ENCODE data around the gene NDUFV1.

The NDUFV1 gene

GRCh38 chr11:67641338-67642172 is 34.8 kb downstream of the NDUFV1 start:
- no peak for DNase-seq

DNA sequence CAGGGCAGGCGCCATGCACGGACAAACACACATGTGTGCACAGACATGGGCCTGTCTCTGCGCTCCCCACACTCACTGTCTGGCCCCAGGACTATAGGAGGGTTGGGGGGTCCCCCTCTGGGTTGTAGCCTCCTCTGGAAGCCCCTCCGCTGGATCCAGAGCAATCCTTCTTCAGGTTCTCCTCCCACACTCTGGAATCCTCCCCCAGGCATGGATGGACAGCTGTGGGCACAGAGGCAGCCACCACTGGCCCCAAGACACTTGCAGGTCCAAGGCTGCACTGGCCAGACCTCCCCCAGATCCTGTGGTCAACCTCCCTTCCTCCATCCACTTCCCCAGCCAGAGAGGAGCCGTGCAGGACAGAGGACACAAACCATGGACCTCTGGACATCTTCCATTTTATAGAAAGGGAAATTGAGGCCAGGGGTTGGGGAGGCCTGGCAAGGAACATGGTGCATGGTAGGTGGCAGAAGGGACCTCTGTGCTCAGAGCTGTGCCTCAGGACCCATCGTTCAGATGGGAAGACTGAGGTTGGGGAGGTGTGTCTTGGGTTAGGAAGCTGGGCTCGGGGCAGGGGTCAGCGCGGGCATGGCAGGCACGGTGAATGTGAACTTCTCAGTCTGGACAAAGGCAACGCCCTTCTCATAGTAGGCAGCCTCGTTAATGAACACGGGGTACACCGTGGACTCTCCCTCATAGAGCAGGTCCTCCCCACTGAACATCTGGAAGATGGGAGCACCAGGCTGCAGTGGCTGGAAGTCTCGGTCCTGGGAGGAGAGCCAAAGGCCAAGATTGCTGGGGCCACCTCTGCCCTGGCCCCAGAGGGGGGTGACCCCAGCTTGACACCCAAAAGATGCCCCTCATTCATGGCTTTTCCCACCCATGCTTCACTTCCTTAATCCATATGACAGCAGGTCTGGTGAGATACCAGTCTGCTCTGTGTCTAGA is 35.7 kb downstream of the NDUFV1 start:
- no peak for DNase-seq

GRCh38 chr11:67644042-67644441 is 37.3 kb downstream of the NDUFV1 start:
- no peak for DNase-seq

DNA sequence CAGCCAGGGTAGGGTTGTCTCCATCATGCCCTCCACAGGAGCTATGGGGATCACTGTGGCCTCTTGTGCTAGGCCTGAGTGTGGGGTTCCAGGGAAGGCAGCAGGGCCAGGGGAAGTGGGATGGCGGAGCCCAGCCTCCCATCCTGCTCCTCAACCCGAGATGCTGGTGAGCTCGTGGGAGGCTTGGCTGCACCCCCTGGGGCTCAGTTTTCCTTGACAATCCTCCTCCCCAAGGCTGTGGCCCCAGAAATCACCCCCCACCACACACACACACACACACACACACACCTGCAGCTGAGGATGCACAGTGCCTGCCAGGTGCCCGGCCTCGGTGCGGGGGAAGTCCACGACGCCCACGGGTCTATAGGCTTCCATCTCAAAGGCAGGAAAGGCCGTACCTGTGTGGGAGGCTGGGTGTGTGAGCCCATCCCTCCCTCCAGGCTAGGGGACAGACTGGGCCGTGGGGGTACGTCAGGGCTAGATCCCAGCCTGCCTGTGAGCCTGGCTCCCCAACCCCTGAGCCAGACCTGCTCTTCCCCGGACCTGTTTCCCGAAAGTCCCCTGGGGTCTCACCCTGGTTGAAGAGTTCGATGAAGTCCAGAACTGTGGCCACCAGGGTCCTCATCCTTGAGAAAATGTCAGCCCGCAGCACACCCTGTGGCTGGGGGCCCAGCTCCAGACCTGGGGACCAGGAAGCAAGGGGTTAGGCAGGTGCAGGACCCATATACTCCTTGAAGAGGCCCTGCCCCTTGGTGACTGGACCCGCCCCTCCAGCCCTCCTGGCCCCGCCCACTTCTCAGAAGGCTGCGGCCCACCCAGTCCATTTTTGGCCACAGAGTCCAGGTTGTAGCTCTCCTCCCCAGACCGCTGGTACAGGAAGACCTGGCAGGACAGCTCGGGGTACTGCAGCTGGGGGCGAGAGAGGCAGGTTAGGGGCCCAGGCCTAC is 38.0 kb downstream of the NDUFV1 start:
- DNase-seq = no peak

DNA sequence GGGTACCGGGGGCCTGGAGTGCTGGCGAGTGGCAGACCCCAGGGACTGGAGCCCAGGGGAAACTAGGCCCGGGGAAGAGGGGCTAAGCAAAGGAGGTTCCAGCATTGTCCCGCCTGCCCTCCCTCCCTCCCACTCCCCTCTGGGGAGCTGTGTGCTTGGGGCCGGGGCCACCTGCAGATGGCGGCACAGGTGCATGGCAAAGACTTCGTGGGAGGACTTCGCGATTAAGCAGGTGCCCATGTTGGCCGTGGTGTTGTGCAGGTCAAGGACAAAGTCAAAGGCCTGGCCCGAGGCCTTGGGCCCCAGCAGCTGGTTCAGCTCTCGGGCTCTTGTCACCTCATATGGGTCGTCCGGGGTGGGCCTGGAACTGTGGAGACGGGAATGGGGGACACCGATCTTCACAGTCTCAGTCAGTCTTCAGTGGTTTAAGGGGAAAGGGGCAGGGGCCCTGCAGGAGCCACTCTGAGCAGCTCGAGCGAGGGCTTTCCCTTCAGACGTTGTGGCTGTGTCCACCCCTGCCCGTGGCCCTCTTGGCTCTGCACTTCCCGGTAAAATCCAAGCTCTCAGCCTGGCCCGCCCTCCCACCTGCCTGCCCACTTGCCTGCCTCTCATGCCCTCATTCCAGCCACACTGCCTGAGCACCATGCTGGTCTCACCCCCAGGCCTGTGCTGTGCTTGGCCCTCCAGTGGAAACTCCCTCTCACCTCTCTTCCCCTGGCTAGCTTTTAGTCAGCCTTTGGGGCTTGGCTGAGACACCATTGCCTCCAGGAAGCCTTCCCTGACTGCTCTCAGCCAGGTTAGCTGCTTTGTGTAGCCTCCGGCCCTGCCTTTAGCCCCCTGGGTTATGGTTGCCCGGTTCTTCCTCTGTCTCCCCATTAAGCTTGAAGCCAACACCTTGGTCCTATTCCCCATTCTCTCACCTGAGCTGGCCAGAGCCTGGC is 39.1 kb downstream of the NDUFV1 start:
- no peak for DNase-seq

GRCh38 chr11:67646535-67647336 is 40.0 kb downstream of the NDUFV1 start:
- peak; percentile 71 for DNase-seq

DNA sequence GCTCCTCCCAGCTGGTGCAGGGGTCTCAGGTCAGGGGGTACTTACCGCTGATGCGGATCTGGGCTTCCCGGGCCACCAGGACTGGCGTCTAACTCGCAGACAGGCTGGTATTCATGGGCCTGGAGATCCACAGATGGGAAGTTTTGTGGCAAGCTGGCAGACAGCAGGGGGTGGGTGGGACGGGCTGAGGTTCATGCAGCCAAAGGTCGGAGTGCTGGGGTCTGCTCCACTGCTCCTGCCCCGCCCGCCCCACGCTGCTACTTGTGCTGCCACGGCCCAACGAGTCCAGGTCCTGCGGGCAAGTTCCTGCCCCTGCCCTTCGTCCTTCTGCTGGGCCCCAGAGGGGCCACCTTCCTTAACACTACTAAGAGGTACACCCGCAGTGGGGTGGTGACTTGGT is 40.7 kb downstream of the NDUFV1 start:
- no peak for DNase-seq

DNA sequence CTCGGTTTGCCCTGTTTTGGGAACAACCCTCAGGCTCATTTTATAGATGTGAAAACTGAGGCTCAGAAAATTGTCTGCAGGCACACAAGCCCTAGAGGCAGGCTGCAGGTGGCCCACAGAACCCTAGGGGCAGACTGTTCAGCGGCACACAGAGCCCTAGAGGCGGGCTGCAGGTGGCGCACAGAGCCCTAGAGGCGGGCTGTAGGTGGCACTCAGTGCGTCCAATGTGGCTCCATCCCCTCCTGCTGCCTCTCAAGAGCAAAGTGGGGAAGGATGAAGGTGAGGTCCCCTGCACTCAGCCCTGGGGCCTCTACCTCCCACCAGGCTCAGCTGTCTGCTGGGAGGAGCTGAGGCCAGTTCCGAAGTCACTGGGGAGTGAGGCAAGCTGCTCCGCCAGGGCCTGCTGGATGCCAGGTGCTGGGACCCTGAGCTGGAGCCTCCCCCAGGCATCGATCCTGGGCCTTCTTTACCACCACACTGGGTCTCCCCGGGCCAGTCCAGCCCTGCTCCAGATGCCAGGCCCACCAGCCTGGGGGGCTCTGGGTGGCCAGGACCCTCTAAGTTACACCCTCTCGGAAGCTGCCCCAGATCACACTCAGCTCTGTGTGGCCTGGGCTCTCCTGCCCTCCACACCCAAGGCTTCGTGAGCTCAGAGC is 41.5 kb downstream of the NDUFV1 start:
- peak; percentile 71 for DNase-seq

DNA sequence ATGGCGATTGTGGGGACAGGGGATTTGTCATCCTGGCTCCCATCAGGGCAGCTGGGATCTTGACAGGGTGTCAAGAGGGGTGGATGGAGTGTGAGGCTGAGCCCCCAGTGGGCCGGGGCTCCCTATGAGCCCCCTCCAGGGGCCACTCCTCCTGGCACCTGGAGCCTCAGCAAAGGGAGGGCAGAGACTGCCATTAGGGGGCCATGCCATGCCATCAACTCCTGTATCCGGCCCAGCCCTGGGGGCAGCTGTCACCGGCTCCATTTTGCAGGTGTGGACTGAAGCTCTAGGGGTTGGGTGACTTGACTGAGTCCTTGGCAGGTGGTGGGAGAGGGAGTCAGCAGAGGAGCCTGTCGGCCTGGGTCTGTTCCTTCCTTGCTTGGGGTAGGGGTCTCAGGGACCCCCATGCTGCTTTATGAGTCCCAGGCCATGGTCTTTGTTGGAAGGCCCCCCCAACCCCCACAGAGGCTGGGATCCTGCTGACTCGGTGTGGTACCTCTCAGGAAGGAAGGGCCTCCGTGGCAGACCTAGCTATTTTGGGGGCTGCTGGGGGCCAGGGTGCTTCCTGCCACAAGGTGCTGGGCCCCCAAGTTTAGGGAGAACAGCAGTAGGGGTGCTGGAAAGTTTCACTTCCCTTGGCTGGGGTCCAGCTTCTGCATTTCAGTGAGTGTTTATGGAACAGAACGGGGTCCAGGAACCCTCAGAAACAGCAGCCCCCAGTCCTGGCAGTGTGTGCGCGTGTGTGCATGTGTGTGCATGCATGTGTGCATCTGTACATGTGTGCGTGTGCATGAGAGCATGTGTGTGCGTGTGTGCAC is 42.3 kb downstream of the NDUFV1 start:
- DNase-seq = no peak

- peak; percentile 32 for DNase-seq
Observed at GRCh38 chr11:67649634-67650510, 43.1 kb downstream of the NDUFV1 start.

GRCh38 chr11:67651976-67652781 is 45.4 kb downstream of the NDUFV1 start:
- no peak for DNase-seq

DNA sequence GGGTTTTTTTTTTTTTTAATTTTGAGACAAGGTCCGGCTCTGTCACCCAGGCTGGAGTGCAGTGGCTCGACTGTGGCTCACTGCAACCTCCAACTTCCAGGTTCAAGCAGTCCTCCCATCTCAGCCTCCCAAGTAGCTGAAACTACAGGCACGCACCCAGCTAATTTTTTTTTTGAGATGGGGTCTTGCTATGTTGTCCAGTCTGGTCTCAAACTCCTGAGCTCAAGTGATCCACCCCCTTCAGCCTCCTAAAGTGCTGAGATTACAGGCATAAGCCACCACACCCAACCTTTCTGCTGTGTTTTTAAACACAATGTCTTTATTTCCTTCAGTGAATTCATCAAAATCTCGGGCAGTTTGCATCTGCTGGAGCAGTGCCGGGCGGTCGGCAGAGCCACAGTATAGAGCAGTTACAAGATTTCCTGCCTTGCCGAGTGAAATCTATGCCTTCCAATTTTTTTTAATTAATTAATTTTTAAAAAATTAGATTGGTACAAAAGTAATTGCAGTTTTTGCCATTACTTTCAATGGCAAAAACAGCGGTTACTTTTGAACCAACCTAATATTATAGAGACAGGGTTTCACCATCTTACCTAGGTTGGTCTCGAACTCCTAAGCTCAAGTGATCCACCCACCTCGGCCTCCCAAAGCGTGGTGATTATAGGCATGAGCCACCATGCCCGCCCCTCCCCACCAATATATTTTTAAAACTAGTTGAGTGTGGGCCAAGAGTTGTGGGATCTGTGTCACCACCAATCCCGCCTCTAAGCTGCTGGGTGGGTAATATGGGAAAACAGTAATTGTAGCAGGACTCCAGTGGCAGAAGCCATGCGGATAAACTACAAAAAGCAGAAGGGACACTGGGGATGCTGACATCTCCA is 46.5 kb downstream of the NDUFV1 start:
- no peak for DNase-seq

GRCh38 chr11:67654225-67654624 is 47.5 kb downstream of the NDUFV1 start:
- DNase-seq = no peak

- peak; percentile 24 for DNase-seq
Observed at GRCh38 chr11:67656278-67656922, 49.7 kb downstream of the NDUFV1 start.

DNA sequence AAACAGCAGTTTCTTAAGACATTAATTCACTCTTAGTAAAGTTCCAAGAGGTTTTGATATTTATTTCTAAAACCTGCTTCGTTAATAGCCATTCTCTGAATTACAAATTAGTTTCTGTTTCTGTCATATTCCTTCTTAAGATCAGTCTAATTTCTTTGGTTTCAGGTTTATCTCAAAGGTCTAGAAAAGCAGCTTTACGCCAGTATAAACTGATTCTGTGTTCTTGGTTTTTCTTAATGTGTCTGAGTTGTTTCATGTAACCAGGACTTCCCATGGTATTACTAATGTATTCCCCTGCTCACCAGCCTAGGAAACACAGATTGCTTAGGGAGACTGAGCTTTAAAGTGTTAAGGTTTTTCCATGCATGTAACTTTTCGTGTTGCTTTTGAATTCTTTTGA is 50.6 kb downstream of the NDUFV1 start:
- DNase-seq = peak; percentile 54

All from activated CD4-positive, alpha-beta T cell treated with anti-CD3 and anti-CD28 coated beads, Interleukin-2, amount 50 U/mL, for 16 hours (primary cell).